HepG2 (cell line): ENCODE measurements around the gene GFRAL. TPM values are rescaled to one million over a fixed set of nuclear protein-coding genes. Genes with fewer than 3 reads are reported as not detected.

Experiments
- ATAC-seq: fragments of 200-7000 bp; cut with Tn5 transposase; 3 replicates; pipeline ENCODE4 v1.9.1; 2020; ENCODE audit warnings: mild to moderate bottlenecking, moderate library complexity
- BruUV-seq: library from RNA; stranded (reverse); fragments of 400-500 nt; replicated peaks from 2 replicates; lab custom pipeline; 2021; lab: Mats Ljungman, UMichigan
- CTCF ChIA-PET: fragments of 300-600 bp; formaldehyde crosslinking; extraction: SDS; loops from one replicate; lab custom pipeline; 2021; ENCODE audit warnings: low total read pairs, inconsistent platforms, low intra/inter-chr PET ratio; lab: Yijun Ruan, JAX
- POLR2A ChIA-PET: fragments of 350-600 bp; sonication (Branson Sonifier 250); formaldehyde crosslinking; loops from one replicate; lab custom pipeline; 2020; ENCODE audit warnings: antibody characterized with exemption, inconsistent platforms; lab: Yijun Ruan, JAX
- DNase-seq: peaks from one replicate; pipeline ENCODE4 v3.0.0-alpha.2; 2015; ENCODE audit warnings: low spot score
- FAIRE-seq: peaks from 3 replicates; lab custom pipeline; 2011; peaks lifted over from hg19 to GRCh38; lab: Jason Lieb, UNC
- H2AFZ ChIP-seq: one replicate; pipeline ENCODE4 v1.6.1; 2011; ENCODE audit warnings: low read length, inconsistent platforms
- H3K27ac ChIP-seq: fragments of 300-600 bp; 3 replicates; pipeline ENCODE4 v1.8.0; 2011; ENCODE audit warnings: mixed run types, mild to moderate bottlenecking, mixed read lengths, low read length, inconsistent platforms; ENCODE audit not compliant: insufficient read depth; ENCODE audit errors: extremely low read length
- H3K27me3 ChIP-seq, 2 experiments: fragments of 200-600 bp in 1 of 2; 2 replicates in 1 of 2; 3 replicates in 1 of 2; pipeline versions ENCODE4 v1.6.0 to v1.8.0; 2011; ENCODE audit warnings: low read length in 2 of 2, mild to moderate bottlenecking in 2 of 2, moderate library complexity in 2 of 2, inconsistent platforms in 1 of 2; ENCODE audit not compliant: insufficient read depth in 2 of 2, control insufficient read depth in 1 of 2
- H3K36me3 ChIP-seq, 2 experiments: fragments of 200-600 bp in 1 of 2; replicated peaks in 1 of 2; 2 replicates in 1 of 2; 3 replicates in 1 of 2; pipeline versions ENCODE4 v1.5.1 to v1.8.0; 2011; ENCODE audit warnings: low read length in 2 of 2, inconsistent platforms in 1 of 2; ENCODE audit not compliant: insufficient read depth in 2 of 2, control insufficient read depth in 1 of 2
- H3K4me1 ChIP-seq: 2 replicates; pipeline ENCODE4 v1.5.1; 2012; ENCODE audit warnings: low read length, inconsistent platforms; ENCODE audit not compliant: insufficient read depth
- H3K4me2 ChIP-seq: 2 replicates; pipeline ENCODE4 v1.6.0; 2011; ENCODE audit warnings: low read depth, low read length, inconsistent platforms
- H3K4me3 ChIP-seq, 3 experiments: fragments of 200-600 bp in 1 of 3; sonication (generic), shearing (Covaris generic) in 1 of 3; replicated peaks in 1 of 3; 2 replicates each; pipeline ENCODE4 v1.5.1; 2011 to 2016; ENCODE audit warnings: low read length in 3 of 3, inconsistent platforms in 2 of 3, low read depth in 2 of 3, mild to moderate bottlenecking in 2 of 3, control low read depth in 1 of 3, mixed read lengths in 1 of 3; ENCODE audit not compliant: insufficient read depth in 1 of 3
- H3K79me2 ChIP-seq: one replicate; pipeline ENCODE4 v1.6.1; 2011; ENCODE audit warnings: low read length, inconsistent platforms; ENCODE audit not compliant: insufficient read depth
- H3K9ac ChIP-seq: 2 replicates; pipeline ENCODE4 v1.6.0; 2011; ENCODE audit warnings: mild to moderate bottlenecking, low read depth, low read length, inconsistent platforms; ENCODE audit not compliant: insufficient read depth
- H3K9me3 ChIP-seq: 2 replicates; pipeline ENCODE4 v1.5.1; 2012; ENCODE audit warnings: mild to moderate bottlenecking, low read length
- H4K20me1 ChIP-seq: 2 replicates; pipeline ENCODE4 v1.6.0; 2011; ENCODE audit warnings: inconsistent platforms, mild to moderate bottlenecking, low read length, moderate library complexity; ENCODE audit not compliant: insufficient read depth
- CBX2 ChIP-seq, 2 experiments: fragments of 200-600 bp in 1 of 2; sonication (generic); formaldehyde crosslinking in 1 of 2; IDR thresholded peaks; 2 replicates each; pipeline versions ENCODE4 v1.7.0 to v1.8.1; 2018 to 2022; ENCODE audit warnings: low read depth in 2 of 2, low read length in 1 of 2, mild to moderate bottlenecking in 1 of 2, missing genetic modification reagents in 1 of 2
- FOXJ3 ChIP-seq: sonication (generic); formaldehyde crosslinking; IDR thresholded peaks from 2 replicates; pipeline ENCODE4 v1.4.0; 2020; ENCODE audit warnings: missing genetic modification reagents, mild to moderate bottlenecking, borderline replicate concordance
- PAXIP1 ChIP-seq: sonication (generic); formaldehyde crosslinking; conservative IDR thresholded peaks from 2 replicates; pipeline ENCODE4 v1.4.0; 2020; ENCODE audit warnings: mild to moderate bottlenecking, missing genetic modification reagents, moderate library complexity
- SNAI1 ChIP-seq: sonication (generic); formaldehyde crosslinking; IDR thresholded peaks from 2 replicates; pipeline ENCODE4 v1.5.0; 2020; ENCODE audit warnings: mild to moderate bottlenecking, missing genetic modification reagents, borderline replicate concordance
- ZNF367 ChIP-seq: sonication (generic); formaldehyde crosslinking; IDR thresholded peaks from 2 replicates; pipeline ENCODE4 v1.4.0; 2020; ENCODE audit warnings: missing genetic modification reagents, borderline replicate concordance
- WGBS: methylation state at CpG from one replicate; pipeline ENCODE4 v1.1.6; 2017; ENCODE audit warnings: low lambda C conversion rate; 5-methylcytosine and 5-hydroxymethylcytosine counted together
- in situ Hi-C: cut with HindIII; loops from 2 replicates; pipeline ENCODE4 v1.10.0; 2017; ENCODE audit warnings: low pct_unique_long_range_greater_than_20kb; ENCODE audit not compliant: extremely low pct_ligation_motif_present
- intact Hi-C: fragments of 100-400 bp; cut with micrococcal nuclease; formaldehyde crosslinking; loops from one replicate; pipeline ENCODE4 v1.10.0; 2022; ENCODE audit not compliant: unreplicated experiment
- polyA plus RNA-seq, 8 experiments: library from polyadenylated mRNA; depleted of rRNA in 3 of 8; stranded (reverse) in 7 of 8; unstranded in 1 of 8; fragments of >200 nt; fragmentation: Illumina TruSeq in 4 of 8; extraction: Trizol in 4 of 8; gene quantifications; 2 replicates each; pipeline versions ENCODE4 v1.2.1 to v1.2.3, GENCODE V29; 2011 to 2016; ENCODE audit warnings: low read depth in 4 of 8, missing spikeins in 1 of 8, mixed read lengths in 1 of 8; ENCODE audit not compliant: insufficient read depth in 1 of 8
- total RNA-seq, 5 experiments: library from RNA; depleted of rRNA; stranded (reverse); fragments of >200 nt; fragmentation: Illumina TruSeq; extraction: Trizol; gene quantifications; 2 replicates each; pipeline ENCODE4 v1.2.3, GENCODE V29; 2016; ENCODE audit warnings: low read depth in 1 of 5

Gene GFRAL
- total and polyA plus RNA-seq, 2 of the 13 experiments (the other 11 are each of a cell fraction or from before 2014, with no cell fraction given) = not detected

GRCh38 chr6:55299286-55299985 is 27.8 kb upstream of the GFRAL start:
- POLR2A ChIA-PET = no interaction called here
- no peak overlapping the region for H3K4me3 ChIP-seq
- no peaks in the 10 kb centered on the region for H3K36me3 ChIP-seq
- intact Hi-C loops = no loop called here
- in situ Hi-C loops = loop anchor here (25.0 kb wide), 2 partner anchors 663 to 988 kb away; no protein-coding TSS in a partner anchor
- no peak overlapping the region for H2AFZ ChIP-seq
- no peak for FAIRE-seq
- H3K9me3 ChIP-seq = no peaks in the 10 kb centered on the region
- no peaks in the 10 kb centered on the region for H4K20me1 ChIP-seq
- no peaks in the 10 kb centered on the region for H3K27me3 ChIP-seq
- DNase-seq = no peak
- TF ChIP-seq ZNF367 (CRISPR knock-in tag) (no peak), CBX2 (IDR thresholded peaks at IDR 0.05; ENCODE audit: low read depth, low read length) (no peak), CBX2 (CRISPR knock-in tag; IDR thresholded peaks at IDR 0.05; ENCODE audit: low read depth) (no peak), FOXJ3 (CRISPR knock-in tag) (no peak), SNAI1 (no peak), PAXIP1 (CRISPR knock-in tag) (no peak)
- CTCF ChIA-PET = no interaction called here
- 8% methylated on average over 5 of the region's 5 CpGs for WGBS
- H3K9ac ChIP-seq = no peak overlapping the region
- ATAC-seq = no peak
- H3K27ac ChIP-seq = no peak overlapping the region
- H3K79me2 ChIP-seq = no peaks in the 10 kb centered on the region
- H3K4me1 ChIP-seq = no peaks in the 10 kb centered on the region
- H3K4me2 ChIP-seq = no peak overlapping the region
- no TSS peak for BruUV-seq
